Activated naive CD4-positive, alpha-beta T cell treated with anti-CD3 and anti-CD28 coated beads, Interleukin-2, amount 50 U/mL, for 16 hours (primary cell): Measurements from ENCODE around the gene TIPIN.
"Not testable (repeated sequence)": the region's sequence is repeated elsewhere in the genome, so short reads cannot be mapped to it uniquely, and the experiment has no call there.

Experiments
- DNase-seq: peaks from one replicate; pipeline ENCODE4 v3.0.0-alpha.2; 2020

Gene TIPIN

GRCh38 chr15:66381376-66381775, 24.9 kb upstream of the TIPIN start:
- DNase-seq: not testable (repeated sequence)

GRCh38 chr15:66378814-66379430, 22.4 kb upstream of the TIPIN start:
- DNase-seq: no peak

- DNase-seq: no peak
These were observed 17.7 kb upstream of the TIPIN start for GRCh38 chr15:66374179-66374578.

- peak; percentile 24 for DNase-seq
These were observed 13.5 kb upstream of the TIPIN start for GRCh38 chr15:66369773-66370651.

- no peak for DNase-seq
These were observed 8.6 kb upstream of the TIPIN start for GRCh38 chr15:66364944-66365528.

- no peak for DNase-seq
These were observed 6.3 kb upstream of the TIPIN start for GRCh38 chr15:66362776-66363175.

- DNase-seq: not testable (repeated sequence)
These were observed 5.4 kb upstream of the TIPIN start for GRCh38 chr15:66361745-66362460.

GRCh38 chr15:66359740-66360139, 3.3 kb upstream of the TIPIN start:
- DNase-seq: no peak

GRCh38 chr15:66356077-66356358, 467 bp downstream of the TIPIN start:
- no peak for DNase-seq

GRCh38 chr15:66348530-66348929, 8.0 kb downstream of the TIPIN start:
- DNase-seq: not testable (repeated sequence)

- no peak for DNase-seq
These were observed 27.7 kb downstream of the TIPIN start for GRCh38 chr15:66328771-66329170.

- DNase-seq: no peak
These were observed 28.7 kb downstream of the TIPIN start for GRCh38 chr15:66327736-66328135.

GRCh38 chr15:66326051-66326450, 30.4 kb downstream of the TIPIN start:
- no peak for DNase-seq

- DNase-seq: no peak
These were observed 33.1 kb downstream of the TIPIN start for GRCh38 chr15:66323312-66323928.

- DNase-seq: no peak
These were observed 44.3 kb downstream of the TIPIN start for GRCh38 chr15:66312144-66312543.

GRCh38 chr15:66310786-66311185, 45.7 kb downstream of the TIPIN start:
- DNase-seq: no peak

- no peak for DNase-seq
These were observed 46.7 kb downstream of the TIPIN start for GRCh38 chr15:66309828-66310227.

- DNase-seq: no peak
These were observed 48.0 kb downstream of the TIPIN start for GRCh38 chr15:66308531-66308930.

GRCh38 chr15:66306381-66306780, 50.1 kb downstream of the TIPIN start:
- DNase-seq: no peak

- DNase-seq: not testable (repeated sequence)
These were observed 52.1 kb downstream of the TIPIN start for GRCh38 chr15:66304425-66304824.

GRCh38 chr15:66302489-66303278, 53.8 kb downstream of the TIPIN start:
- DNase-seq: no peak

- DNase-seq: no peak
These were observed 57.7 kb downstream of the TIPIN start for GRCh38 chr15:66298803-66299251.
